Measurements from ENCODE around the gene OXSM.

Gene OXSM

DNA sequence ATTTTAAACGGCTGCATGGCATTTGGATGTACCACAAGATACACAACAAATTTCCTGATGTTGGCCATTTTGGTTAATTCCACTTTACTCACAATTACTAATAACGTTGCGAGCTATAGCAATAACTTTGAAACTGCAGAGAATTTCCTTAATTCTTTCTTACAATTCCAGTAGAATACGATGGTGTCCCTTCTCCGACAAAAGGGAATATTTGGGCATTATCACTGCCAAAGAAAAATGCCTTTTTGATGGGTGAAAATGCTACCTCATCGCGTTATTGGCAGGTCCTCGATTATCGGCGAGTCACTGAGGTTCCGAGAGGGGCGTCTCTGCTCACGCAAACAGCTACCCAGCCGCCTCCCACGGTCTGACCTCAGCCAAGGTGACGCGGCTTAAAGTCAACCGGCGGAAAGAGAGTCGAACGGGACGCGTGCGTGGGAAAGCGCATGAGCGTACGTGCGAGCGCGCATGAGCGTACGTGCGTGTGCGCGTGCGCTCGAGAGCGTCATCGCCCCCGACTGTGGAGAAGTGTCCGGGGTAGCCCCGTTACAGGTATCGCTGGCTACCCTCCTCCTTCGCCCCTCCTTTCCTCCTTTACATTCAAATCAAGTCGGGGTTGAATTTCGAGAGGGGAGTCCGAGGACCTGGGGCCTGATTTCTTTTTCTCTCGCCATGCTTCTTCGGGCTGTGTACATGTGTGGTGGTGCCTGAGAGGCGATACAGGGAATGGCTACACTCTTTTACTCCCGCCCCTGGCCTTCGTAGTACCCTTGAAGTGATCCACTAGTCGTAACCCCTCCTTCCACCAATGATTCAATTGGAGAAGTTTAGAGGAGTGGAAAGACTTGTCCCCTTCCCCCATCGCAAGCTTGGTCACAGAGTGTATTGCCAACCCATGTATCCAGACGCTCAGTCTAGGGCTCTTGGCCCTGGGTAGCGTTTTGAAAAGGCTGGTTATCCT, at the start of gene OXSM:
OXSM (plus strand) TSS at position 495 of the 961 bp plus-strand sequence. CDS start 931 bp downstream, outside the sequence.
- peak; percentile 75 to 90 for DNase-seq (ENCODE audit: low read depth in 1 of 2, low spot score in 1 of 2)

DNA sequence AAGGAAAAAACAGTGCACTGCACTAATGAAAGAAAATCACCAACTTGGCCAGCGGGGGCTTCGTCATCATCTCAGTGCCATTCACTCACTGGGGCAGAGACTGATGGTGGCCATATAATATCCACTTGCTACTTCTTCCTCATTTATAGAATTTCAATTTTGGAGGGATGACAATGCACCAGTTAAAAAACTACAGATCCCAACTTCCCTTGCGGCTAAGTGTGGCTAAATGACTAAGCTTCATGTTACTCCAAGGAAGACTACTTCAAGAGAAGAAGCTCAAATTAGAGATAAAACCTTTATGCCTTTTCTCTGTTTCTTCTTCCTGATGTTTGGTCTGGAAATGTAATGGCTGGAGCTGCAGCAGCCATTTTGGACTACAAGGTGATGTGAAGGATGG, 45.4 kb upstream of the OXSM start:
- no peak for DNase-seq (ENCODE audit: low read depth in 1 of 2, low spot score in 1 of 2)

DNA sequence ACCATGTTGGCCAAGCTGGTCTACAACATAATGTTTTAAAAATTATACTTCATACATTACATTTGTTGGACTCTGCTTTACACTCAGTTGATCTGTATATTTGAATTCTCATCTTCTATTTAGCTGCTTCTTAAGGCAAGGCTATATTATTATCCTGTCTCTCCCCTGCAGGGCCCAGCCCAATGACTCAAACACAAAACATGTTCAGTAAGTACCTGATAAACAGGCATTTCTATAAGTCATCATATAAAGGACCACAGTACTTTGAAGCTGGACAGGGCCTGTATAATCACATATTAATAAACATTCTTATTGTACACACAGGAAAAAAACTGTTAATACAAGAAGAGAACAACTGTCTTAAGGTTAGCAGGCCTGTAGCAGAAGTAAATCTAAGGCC, 42.9 kb upstream of the OXSM start:
- DNase-seq (ENCODE audit: low read depth in 1 of 2, low spot score in 1 of 2): no peak

DNA sequence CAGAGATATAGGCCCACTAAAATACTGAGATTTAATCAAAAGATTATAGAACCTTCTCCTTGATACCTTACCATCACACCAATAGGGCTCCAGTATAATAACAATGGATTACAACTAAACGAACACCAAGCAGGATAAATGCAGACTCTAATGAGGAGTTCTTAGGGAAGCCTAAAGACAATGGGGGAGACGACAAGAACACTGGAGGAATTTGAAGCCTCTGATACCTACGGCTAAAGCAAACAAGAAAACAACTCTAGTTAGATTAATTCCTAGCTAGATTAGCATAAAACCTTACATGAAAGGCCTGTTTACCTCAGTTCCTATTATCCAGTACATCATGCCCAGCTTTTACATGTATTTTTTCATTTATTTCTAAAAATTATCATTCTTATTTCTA, 41.7 kb upstream of the OXSM start:
- DNase-seq (ENCODE audit: low read depth in 1 of 2, low spot score in 1 of 2): no peak

DNA sequence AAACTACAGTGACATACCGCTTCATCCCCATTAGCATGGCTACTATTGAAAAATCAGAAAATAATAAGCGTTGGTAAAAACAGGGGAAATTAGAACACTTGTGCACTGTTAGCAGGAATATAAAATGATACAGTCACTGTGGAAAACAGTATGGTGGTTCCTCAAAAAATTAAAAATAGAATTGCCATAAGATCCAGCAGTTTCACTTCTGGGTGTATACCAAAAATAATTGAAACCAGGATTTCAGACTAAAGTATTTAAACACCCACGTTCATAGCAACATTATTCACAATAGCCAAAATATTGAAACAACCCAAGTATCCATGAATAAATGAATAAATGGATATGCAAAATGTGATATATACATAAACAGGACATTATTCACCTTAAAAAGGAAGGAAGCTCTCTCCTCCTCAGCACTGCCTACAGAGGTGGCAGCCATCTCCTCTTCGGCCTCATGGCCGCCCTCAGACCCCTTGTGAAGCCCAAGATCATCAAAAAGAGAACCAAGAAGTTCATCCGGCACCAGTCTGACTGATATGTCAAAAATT, 40.8 kb upstream of the OXSM start:
- DNase-seq (ENCODE audit: low read depth in 1 of 2, low spot score in 1 of 2): no peak

DNA sequence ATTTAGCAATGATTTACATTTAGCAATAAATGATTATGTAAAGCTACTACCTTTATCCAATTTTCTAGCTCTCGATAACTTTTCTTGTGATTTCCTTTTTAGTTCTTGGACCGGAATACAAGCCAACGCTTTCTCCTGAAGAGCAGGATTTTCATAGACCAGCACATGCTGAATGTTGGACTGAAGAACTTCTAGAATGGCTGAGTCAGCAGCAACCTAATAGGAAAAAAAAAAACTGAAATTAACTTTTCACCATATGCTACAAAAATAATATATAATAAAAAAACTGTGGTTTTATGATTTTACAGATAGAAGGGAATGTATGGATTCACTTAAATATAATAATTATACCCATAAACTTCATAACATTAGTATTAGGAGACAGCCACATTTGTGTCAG, 38.8 kb upstream of the OXSM start:
- no peak for DNase-seq (ENCODE audit: low read depth in 1 of 2, low spot score in 1 of 2)

DNA sequence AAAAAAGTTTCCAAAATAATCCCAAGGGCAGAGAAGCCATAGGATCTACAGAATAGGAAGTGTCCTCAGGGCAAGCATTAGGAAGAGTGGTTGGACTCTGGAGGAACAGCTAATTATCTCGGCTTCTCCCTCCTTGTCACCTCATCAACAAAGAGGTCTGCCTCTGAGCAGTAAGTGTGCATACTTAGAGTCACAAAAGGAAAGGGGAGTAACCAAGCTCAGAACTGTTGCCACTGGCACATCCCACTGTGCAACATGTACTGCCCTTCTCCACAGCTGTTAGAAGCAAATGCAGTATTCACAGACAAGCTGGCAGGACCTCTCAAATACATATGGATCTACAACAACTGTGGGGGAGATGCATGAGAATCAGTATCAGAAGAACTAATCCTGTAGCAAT, 38.2 kb upstream of the OXSM start:
- no peak for DNase-seq (ENCODE audit: low read depth in 1 of 2, low spot score in 1 of 2)

DNA sequence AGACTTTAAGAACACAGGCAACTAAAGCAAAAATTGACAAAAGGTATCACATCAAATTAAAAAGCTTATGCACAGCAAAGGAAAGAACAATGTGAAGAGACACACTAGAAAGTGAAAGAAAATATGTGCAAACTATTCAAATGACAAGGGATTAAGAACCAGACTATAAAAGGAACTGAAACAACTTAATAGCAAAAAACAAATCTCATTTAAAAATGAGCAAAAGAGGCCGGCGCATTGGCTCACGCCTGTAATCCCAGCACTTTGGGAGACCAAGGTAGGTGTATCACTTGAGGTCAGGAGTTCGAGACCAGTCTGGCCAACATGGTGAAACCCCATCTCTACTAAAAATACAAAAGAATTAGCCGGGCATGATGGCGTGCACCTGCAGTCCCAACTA, 21.0 kb upstream of the OXSM start:
- DNase-seq (ENCODE audit: low read depth in 1 of 2, low spot score in 1 of 2): no peak

DNA sequence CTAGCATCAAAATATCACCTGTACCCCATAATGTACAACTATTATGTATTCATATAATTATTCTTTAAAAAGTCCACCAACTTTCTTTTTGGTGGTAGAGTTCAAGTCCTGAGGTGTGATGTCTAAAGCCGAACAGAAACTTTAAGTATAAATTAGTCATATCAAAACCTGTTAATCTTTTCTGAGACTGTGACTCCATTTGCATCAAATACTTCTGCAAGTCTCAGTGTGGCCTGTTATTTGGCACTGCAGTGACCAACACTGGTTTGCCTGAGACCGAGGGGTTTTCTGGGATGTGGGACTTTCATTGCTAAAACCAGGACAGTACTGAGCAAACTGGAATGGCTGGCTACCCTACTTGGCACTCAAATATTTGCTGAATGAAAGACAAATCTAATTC, 14.0 kb upstream of the OXSM start:
- DNase-seq (ENCODE audit: low read depth in 1 of 2, low spot score in 1 of 2): no peak

DNA sequence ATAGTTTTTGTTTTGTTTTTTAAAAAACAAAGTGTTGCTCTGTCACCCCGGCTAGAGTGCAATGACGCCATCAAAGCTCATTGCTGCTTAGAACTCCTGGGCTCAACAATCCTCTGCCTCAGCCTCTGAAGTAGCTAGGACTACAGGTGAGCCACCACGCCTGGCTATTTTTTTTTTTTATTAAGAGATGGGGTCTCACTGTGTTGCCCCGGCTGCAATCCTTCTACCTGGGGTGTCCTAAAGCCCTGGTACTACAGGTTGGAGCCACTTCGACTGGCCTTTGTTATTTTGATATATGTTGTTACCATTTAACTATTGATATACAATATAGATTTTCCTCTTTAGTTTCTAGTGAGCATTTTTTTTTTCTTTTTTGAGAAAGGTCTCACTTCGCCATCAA, 9.3 kb upstream of the OXSM start:
- DNase-seq (ENCODE audit: low read depth in 1 of 2, low spot score in 1 of 2): no peak

DNA sequence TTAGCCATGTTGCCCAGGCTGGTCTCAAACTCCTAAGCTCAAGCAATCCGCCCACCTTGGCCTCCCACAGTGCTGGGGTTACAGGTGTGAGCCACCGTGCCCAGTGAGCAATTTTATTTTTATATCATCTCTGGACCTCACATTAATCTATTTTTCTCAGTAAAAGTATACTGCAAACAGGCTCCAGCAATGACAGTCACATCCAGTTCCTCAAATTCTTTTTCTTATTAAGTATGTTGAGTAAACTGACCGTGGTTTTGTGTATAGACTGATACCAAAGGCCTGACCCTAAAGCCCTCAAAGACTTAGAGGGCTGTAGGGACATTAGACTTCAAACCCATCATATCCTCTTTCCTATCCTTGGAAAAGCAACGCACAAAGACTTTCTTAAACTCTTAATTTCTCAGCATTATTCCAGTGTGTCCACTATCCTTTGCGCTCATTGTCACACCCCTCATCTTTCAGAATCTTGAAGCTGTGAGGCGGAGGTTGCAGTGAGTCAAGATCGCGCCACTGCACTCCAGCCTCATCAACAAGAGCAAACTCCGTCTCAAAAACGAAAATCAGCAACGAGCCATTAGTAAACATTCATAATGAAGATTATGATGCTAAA, 8.6 kb upstream of the OXSM start:
- DNase-seq (ENCODE audit: low read depth in 1 of 2, low spot score in 1 of 2): no peak

DNA sequence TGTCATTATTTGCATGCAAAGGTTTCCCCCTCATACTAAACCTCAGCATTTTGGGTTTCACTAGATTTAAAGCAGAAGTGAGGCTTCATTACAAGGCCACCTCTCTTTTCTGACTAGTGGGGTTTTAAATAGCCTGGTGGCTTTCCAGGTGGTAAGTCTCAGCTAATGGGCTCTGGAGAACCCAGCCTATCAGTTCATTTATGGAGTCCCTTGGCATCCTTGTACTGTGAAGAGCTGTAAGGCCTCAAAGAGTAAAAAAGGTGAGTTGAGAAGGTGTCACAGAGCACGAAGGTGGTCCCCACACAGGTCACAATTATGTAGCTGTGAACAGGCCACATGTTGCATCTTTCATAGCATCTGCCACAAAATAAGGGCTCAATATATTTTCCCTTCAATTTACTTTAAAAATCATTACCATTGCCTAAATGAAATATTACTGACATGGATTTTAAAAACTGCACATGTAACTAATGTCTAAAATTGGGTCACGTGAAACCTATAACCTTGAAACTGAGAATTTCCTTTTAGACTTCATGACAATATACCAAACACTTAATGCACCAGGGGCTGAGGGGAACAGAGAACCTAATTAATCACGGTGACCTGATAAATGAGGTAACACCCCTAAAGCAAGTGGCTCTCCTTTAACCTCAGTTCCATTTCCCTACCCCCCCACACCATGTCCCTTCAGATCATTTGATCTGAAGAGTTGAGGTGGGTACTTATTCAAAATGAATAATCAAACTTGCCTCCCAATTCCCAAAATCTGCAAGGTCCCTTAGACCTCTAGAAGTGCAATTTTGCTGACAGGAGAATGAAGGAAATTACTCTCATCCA, 7.9 kb upstream of the OXSM start:
- DNase-seq (ENCODE audit: low read depth in 1 of 2, low spot score in 1 of 2): no peak

DNA sequence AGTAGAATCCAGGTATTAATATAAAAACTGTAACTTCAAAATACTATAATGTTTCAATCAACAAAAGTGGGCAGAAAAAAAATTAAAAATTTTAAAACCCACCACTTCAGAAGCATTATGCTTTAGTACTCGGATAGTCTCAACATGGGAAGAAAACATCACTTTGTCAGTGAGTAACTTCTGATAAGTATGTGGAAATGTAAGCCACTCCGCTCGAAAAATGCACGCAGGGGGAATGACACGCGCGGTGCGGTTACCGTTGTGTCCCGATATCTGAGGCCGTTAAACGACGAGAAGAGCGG, 7.3 kb upstream of the OXSM start:
- no peak for DNase-seq (ENCODE audit: low read depth in 1 of 2, low spot score in 1 of 2)

DNA sequence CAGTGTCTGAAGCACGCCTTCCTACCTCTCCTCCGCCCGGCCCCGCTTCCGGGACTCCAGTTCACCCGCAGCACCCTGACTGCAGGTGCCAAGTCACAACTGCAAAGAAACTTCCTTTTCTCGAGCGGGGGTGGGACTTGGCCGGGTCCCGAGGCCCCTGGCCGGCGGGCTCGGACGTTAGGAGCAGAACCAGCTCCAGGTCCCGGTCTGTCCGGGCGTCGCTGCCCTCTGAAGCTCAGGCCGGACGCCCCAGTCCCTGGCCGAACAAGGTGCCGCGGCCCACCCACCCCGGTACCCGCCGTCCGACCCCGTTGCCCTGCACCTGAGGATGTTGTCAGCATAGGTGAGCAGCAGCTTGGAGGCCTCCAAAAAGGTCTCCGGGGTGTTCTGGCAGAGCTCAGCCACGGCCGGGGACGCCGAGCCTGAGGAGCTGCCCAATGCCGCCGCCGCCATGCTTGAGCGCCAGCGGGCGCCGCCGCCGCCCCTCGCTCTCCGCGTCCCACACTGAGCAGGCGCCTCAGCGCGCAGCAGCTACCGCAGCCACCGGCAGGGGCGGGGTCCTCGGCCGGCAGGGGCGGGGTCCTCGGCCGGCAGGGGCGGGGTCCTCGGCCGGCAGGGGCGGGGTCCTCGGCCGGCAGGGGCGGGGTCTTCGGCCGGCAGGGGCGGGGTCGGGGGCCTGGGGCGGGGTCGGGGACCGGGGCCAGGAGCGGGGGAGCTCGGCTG, 6.8 kb upstream of the OXSM start, which contains the start of gene NGLY1:
NGLY1 (minus strand) TSS at position 506 of the 723 bp plus-strand sequence; CDS start at position 453, 53 bp downstream.
- DNase-seq (ENCODE audit: low read depth in 1 of 2, low spot score in 1 of 2): peak; percentile 65 to 82

DNA sequence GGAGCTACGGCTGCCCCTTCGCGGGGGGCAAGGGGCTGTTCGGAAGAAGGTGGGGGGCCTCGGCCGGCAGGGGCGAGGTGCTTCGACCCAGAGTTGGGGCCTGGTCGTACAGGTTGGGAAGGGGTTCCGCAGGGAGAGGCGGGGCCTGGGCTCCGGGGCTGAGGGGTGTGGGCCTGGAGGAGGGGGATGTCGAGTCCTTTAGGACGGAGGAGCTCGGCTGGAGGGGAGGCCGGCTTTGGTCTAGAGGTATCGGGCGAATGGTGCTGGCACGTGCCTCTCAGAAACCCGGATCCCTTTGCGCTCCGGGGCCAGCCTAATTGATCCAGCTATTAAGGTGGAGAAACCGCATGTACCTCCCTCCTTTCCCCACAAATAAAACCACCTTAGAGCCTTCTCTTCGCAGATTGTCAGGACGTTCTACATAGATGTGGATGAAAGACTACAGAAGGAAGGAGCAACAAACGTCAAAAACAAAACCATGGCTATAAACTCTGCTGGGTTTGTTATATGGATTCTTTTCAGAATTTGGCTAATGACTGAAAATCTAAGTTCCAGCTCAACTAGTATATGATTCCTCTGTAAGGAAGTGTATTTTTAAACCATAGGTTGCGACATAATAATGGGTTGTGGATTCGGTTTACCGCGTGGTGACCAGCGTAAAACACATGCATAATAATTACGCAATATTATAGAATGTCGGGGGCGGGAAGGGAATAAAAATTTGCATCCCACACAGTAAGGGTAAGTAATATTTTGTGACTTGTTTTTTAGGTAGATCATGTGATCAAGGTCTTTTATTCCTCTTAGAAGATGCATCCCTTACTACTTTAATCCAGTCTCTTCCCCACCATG, 6.0 kb upstream of the OXSM start:
- DNase-seq (ENCODE audit: low read depth in 1 of 2, low spot score in 1 of 2): no peak

DNA sequence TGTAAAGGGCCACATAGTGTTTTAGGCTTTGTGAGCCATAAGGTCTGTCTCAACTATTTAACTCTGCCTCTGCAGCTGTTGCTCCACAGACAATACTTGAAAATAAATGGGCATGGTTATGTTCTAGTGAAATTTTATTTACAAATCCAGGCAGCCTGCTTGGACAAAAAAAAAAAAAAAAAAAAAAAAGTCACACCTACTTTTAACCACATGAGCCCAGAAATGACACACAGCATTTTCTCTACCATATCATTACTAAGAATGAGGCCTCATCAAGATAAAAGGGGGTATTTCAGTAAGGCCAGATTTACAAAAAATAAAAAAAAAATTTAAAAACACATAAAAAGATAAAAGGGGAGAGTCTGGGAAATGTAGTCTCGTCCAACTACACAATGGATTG, 4.9 kb upstream of the OXSM start:
- no peak for DNase-seq (ENCODE audit: low read depth in 1 of 2, low spot score in 1 of 2)

DNA sequence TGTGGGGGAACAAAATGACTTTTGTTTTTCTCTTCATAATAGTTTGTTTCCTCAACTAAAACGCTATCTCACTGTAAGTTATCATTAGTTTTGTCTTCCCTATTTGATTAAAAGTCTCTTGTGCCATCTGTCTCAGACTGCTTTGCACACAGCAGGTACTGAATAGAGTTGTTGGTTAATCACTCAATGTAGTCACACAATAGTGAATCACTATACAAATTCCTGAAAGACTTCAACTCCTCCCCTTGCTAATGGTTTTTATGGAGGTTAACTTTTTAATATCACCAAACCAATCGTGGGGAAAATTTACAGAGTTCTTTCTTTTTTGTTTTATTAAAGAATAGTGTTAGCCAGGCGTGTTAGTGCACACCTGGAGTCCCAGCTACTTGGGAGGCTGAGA, 4.1 kb upstream of the OXSM start:
- no peak for DNase-seq (ENCODE audit: low read depth in 1 of 2, low spot score in 1 of 2)

DNA sequence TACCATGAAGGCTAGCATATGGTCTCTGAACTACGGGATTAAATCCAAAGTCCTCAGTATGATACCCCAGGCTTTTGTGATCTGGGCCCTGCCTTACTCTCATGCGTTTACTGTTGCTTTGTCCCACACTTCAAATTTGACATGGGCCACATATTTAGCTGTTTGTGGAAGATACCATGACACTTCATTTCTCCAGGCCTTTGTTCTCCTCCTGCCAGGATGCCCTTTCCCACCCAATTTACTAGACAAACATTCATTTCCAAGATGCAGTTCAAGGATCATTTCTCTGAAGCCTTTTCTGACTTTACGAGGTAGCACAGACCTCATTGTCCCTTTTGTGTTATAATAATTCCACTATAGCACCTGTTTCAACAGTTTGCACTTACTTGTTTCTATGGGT, 2.2 kb upstream of the OXSM start:
- DNase-seq (ENCODE audit: low read depth in 1 of 2, low spot score in 1 of 2): no peak

DNA sequence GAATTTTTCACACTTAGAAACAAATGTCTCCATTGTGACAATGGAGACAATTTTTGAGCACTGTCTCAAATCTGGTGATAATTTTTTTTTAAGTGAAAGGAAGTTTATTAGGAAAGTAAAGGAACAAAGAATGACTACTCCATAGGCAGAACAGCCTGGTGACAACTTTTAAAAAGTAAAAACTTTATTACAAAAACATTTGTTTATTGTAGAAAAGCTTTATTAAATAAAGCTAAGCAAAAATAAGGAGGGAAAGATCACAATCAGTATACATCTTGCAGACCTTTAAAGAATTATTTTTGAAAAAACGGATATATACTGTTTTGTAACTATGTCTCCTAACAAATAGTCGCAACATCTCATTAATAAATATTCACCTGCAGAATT, 688 bp upstream of the OXSM start:
- DNase-seq (ENCODE audit: low read depth in 1 of 2, low spot score in 1 of 2): no peak

DNA sequence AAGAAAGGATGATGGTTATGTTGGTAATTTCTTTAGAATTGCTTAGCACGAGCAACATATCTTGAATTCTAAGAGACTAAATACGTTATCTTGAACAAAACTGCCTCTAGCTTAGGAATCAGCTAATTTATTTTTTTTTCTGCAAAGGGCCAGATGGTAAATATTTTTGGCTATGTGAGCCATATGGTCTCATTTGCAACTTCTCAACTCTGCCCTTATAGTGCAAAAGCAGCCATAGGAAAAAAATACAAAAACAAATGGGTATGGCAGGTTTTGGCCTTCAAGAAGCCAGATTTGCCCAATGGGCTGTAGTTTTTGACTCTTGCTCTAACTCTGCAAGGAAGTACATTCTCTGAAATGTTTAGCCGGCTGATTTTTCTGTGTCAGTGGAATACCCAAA, 11.9 kb downstream of the OXSM start:
- no peak for DNase-seq (ENCODE audit: low read depth in 1 of 2, low spot score in 1 of 2)
